ENCODE measurements around the gene PMEL.
A peak's percentile ranks its signal among the peaks of the same experiment; 100 is the strongest.

Gene PMEL

GRCh38 chr12:55996715-55997534 is 31.1 kb upstream of the PMEL start, which contains the start of gene SUOX:
Gene SUOX, plus strand, starts transcription at chr12:55997276. Its CDS starts 4,946 bp downstream, at chr12:56002222.
- DNase-seq (ENCODE audit: low spot score): peak; percentile 94
- H2BK15ac ChIP-seq (ENCODE audit: low read length): no peak within 1 kb of the TSS
- no peak within 1 kb of the TSS for H4K8ac ChIP-seq (ENCODE audit: low read depth, low read length)
- H3K18ac ChIP-seq (ENCODE audit: low read length): peak within 1 kb of the TSS; percentile 68
- H3K9ac ChIP-seq (ENCODE audit: low read depth, low read length, poor library complexity): peak within 1 kb of the TSS; percentile 94
- whole genome bisulfite sequencing, 2 donors (ENCODE audit: extremely low coverage in 2 of 2, insufficient read length in 2 of 2, insufficient replicate concordance in 1 of 2): no CpG with 5 or more reads among the region's 27 CpGs
- no peaks in the 10 kb centered on the region for H3K9me3 ChIP-seq (replicated peaks in 1 of 2; ENCODE audit: control insufficient read depth in 2 of 2, insufficient read depth in 1 of 2, low read depth in 1 of 2, low read length in 2 of 2)
- peak within 1 kb of the TSS; percentile 83 for H2BK5ac ChIP-seq (ENCODE audit: low read length)
- H2BK120ac ChIP-seq (ENCODE audit: low read depth, low read length): no peak within 1 kb of the TSS
- peak within 1 kb of the TSS; percentile 62 for H3K23ac ChIP-seq (ENCODE audit: low read depth, low read length, poor library complexity)
- no peak within 1 kb of the TSS for H3K4ac ChIP-seq (ENCODE audit: low read length)
- peaks cover 21 to 42% of the 10 kb centered on the region in 2 donors for H3K36me3 ChIP-seq (replicated peaks in 1 of 2; ENCODE audit: control insufficient read depth in 2 of 2, insufficient read depth in 2 of 2, low read length in 2 of 2)
- peaks cover 0 to 4% of the 10 kb centered on the region in 2 donors for H3K4me1 ChIP-seq (ENCODE audit: control insufficient read depth in 2 of 2, insufficient read depth in 1 of 2, low read depth in 1 of 2, low read length in 2 of 2)
- H2AFZ ChIP-seq (ENCODE audit: low read length): peak within 1 kb of the TSS; percentile 82
- H3K79me1 ChIP-seq (ENCODE audit: low read depth, low read length): no peaks in the 10 kb centered on the region
- H3K14ac ChIP-seq (ENCODE audit: low read length): peak within 1 kb of the TSS; percentile 91
- no peak within 1 kb of the TSS for H2BK12ac ChIP-seq (ENCODE audit: low read length)
- peak within 1 kb of the TSS; percentile 20 for H2AK5ac ChIP-seq (ENCODE audit: low read depth, low read length)
- H4K91ac ChIP-seq (ENCODE audit: low read depth, low read length, poor library complexity): no peak within 1 kb of the TSS
- peak within 1 kb of the TSS; percentile 64 for H3K27ac ChIP-seq (replicated peaks; ENCODE audit: low read length)
- peak within 1 kb of the TSS; percentile 78 to 89 for H3K4me3 ChIP-seq (ENCODE audit: low read length in 2 of 2)
- H3K27me3 ChIP-seq (ENCODE audit: control insufficient read depth in 3 of 3, insufficient read depth in 3 of 3, low read depth in 1 of 3, low read length in 3 of 3): no peaks in the 10 kb centered on the region
- H3K4me2 ChIP-seq (ENCODE audit: insufficient read depth, low read length, poor library complexity, severe bottlenecking): peak within 1 kb of the TSS; percentile 91

DNA sequence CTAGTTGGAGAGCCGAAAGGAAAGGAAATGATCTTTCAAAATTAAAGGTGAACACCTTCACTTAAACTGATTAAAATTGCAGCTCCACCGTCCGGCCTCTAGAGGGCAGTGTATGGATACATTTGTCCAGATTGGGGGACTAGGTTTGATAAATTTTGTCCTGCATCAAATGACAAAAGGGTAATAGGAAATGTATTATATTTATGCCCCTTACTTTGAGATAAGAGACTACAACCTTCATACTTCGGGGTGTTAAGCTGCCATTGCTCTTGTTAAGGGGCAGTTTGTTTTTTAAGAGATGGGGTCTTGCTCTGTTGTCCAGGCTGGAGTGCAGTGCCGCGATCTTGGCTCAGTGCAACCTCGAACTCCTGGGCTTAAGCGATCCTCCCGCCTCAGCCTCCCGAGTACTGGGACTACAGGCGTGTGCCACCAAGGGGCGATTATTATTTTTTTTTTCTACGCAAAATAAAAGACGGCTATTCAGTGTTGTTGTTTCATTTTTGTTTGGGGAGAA is 30.4 kb upstream of the PMEL start:
- no peaks in the 10 kb centered on the region for H3K79me1 ChIP-seq (ENCODE audit: low read depth, low read length)
- no peak overlapping the region for H2BK120ac ChIP-seq (ENCODE audit: low read depth, low read length)
- peak overlapping the region; percentile 64 for H3K27ac ChIP-seq (replicated peaks; ENCODE audit: low read length)
- H2AK5ac ChIP-seq (ENCODE audit: low read depth, low read length): no peak overlapping the region
- H3K23ac ChIP-seq (ENCODE audit: low read depth, low read length, poor library complexity): no peak overlapping the region
- H3K9me3 ChIP-seq (replicated peaks in 1 of 2; ENCODE audit: control insufficient read depth in 2 of 2, insufficient read depth in 1 of 2, low read depth in 1 of 2, low read length in 2 of 2): no peaks in the 10 kb centered on the region
- peaks cover 24 to 44% of the 10 kb centered on the region in 2 donors for H3K36me3 ChIP-seq (replicated peaks in 1 of 2; ENCODE audit: control insufficient read depth in 2 of 2, insufficient read depth in 2 of 2, low read length in 2 of 2)
- no CpG with 5 or more reads among the region's 14 CpGs for WGBS, 2 donors (ENCODE audit: extremely low coverage in 2 of 2, insufficient read length in 2 of 2, insufficient replicate concordance in 1 of 2)
- no peak overlapping the region for H3K14ac ChIP-seq (ENCODE audit: low read length)
- no peak overlapping the region for H4K8ac ChIP-seq (ENCODE audit: low read depth, low read length)
- H2BK5ac ChIP-seq (ENCODE audit: low read length): no peak overlapping the region
- no peaks in the 10 kb centered on the region for H3K27me3 ChIP-seq (ENCODE audit: control insufficient read depth in 3 of 3, insufficient read depth in 3 of 3, low read depth in 1 of 3, low read length in 3 of 3)
- peaks cover 0 to 4% of the 10 kb centered on the region in 2 donors for H3K4me1 ChIP-seq (ENCODE audit: control insufficient read depth in 2 of 2, insufficient read depth in 1 of 2, low read depth in 1 of 2, low read length in 2 of 2)
- no peak overlapping the region for H3K4me2 ChIP-seq (ENCODE audit: insufficient read depth, low read length, poor library complexity, severe bottlenecking)
- no peak overlapping the region for H3K9ac ChIP-seq (ENCODE audit: low read depth, low read length, poor library complexity)
- H2AFZ ChIP-seq (ENCODE audit: low read length): no peak overlapping the region
- H3K4ac ChIP-seq (ENCODE audit: low read length): no peak overlapping the region
- no peak overlapping the region for H4K91ac ChIP-seq (ENCODE audit: low read depth, low read length, poor library complexity)
- no peak overlapping the region for H3K18ac ChIP-seq (ENCODE audit: low read length)
- H3K4me3 ChIP-seq (ENCODE audit: low read length in 2 of 2): peak overlapping the region in 1 of 2 donors; percentile 78
- DNase-seq (ENCODE audit: low spot score): peak; percentile 54
- no peak overlapping the region for H2BK15ac ChIP-seq (ENCODE audit: low read length)
- no peak overlapping the region for H2BK12ac ChIP-seq (ENCODE audit: low read length)

DNA sequence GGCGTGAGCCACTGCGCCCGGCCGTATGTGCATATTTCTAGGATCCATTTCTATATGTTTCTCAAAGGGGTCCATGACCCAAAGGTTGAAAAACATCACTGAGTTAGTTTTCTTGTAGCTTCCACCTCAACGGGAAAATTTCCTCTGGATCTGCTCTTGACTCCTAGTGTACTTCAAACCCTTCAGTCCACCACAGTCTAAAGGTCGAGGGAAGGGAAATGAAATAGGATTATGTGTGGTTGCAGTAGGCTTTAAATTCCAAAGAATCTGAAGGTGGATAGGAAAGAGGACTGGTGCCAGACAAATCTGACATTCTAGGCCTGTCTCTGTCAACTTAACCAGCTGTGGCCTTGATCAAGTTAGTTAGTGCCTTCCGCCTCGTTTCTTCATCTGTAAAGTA is 29.5 kb upstream of the PMEL start:
- H3K27ac ChIP-seq (replicated peaks; ENCODE audit: low read length): no peak overlapping the region
- peaks cover 0 to 4% of the 10 kb centered on the region in 2 donors for H3K4me1 ChIP-seq (ENCODE audit: control insufficient read depth in 2 of 2, insufficient read depth in 1 of 2, low read depth in 1 of 2, low read length in 2 of 2)
- H2AK5ac ChIP-seq (ENCODE audit: low read depth, low read length): no peak overlapping the region
- H3K9me3 ChIP-seq (replicated peaks in 1 of 2; ENCODE audit: control insufficient read depth in 2 of 2, insufficient read depth in 1 of 2, low read depth in 1 of 2, low read length in 2 of 2): no peaks in the 10 kb centered on the region
- no peak overlapping the region for H3K9ac ChIP-seq (ENCODE audit: low read depth, low read length, poor library complexity)
- H3K23ac ChIP-seq (ENCODE audit: low read depth, low read length, poor library complexity): no peak overlapping the region
- H2BK5ac ChIP-seq (ENCODE audit: low read length): no peak overlapping the region
- no peak overlapping the region for H3K4me3 ChIP-seq (ENCODE audit: low read length in 2 of 2)
- no CpG with 5 or more reads among the region's 8 CpGs for WGBS, 2 donors (ENCODE audit: extremely low coverage in 2 of 2, insufficient read length in 2 of 2, insufficient replicate concordance in 1 of 2)
- DNase-seq (ENCODE audit: low spot score): no peak
- H3K27me3 ChIP-seq (ENCODE audit: control insufficient read depth in 3 of 3, insufficient read depth in 3 of 3, low read depth in 1 of 3, low read length in 3 of 3): no peaks in the 10 kb centered on the region
- no peak overlapping the region for H3K4me2 ChIP-seq (ENCODE audit: insufficient read depth, low read length, poor library complexity, severe bottlenecking)
- H2BK12ac ChIP-seq (ENCODE audit: low read length): no peak overlapping the region
- H4K8ac ChIP-seq (ENCODE audit: low read depth, low read length): no peak overlapping the region
- H4K91ac ChIP-seq (ENCODE audit: low read depth, low read length, poor library complexity): no peak overlapping the region
- no peak overlapping the region for H2BK15ac ChIP-seq (ENCODE audit: low read length)
- H3K36me3 ChIP-seq (replicated peaks in 1 of 2; ENCODE audit: control insufficient read depth in 2 of 2, insufficient read depth in 2 of 2, low read length in 2 of 2): peaks cover 32 to 53% of the 10 kb centered on the region in 2 donors
- no peak overlapping the region for H3K18ac ChIP-seq (ENCODE audit: low read length)
- H2BK120ac ChIP-seq (ENCODE audit: low read depth, low read length): no peak overlapping the region
- no peak overlapping the region for H3K14ac ChIP-seq (ENCODE audit: low read length)
- H3K4ac ChIP-seq (ENCODE audit: low read length): no peak overlapping the region
- no peak overlapping the region for H2AFZ ChIP-seq (ENCODE audit: low read length)
- no peaks in the 10 kb centered on the region for H3K79me1 ChIP-seq (ENCODE audit: low read depth, low read length)

- H3K4me3 ChIP-seq (ENCODE audit: low read length in 2 of 2): no peak overlapping the region
- H4K91ac ChIP-seq (ENCODE audit: low read depth, low read length, poor library complexity): no peak overlapping the region
- H3K18ac ChIP-seq (ENCODE audit: low read length): no peak overlapping the region
- H2BK120ac ChIP-seq (ENCODE audit: low read depth, low read length): no peak overlapping the region
- no peaks in the 10 kb centered on the region for H3K9me3 ChIP-seq (replicated peaks in 1 of 2; ENCODE audit: control insufficient read depth in 2 of 2, insufficient read depth in 1 of 2, low read depth in 1 of 2, low read length in 2 of 2)
- no peak overlapping the region for H2AFZ ChIP-seq (ENCODE audit: low read length)
- H4K8ac ChIP-seq (ENCODE audit: low read depth, low read length): no peak overlapping the region
- H3K79me1 ChIP-seq (ENCODE audit: low read depth, low read length): no peaks in the 10 kb centered on the region
- no peak overlapping the region for H3K23ac ChIP-seq (ENCODE audit: low read depth, low read length, poor library complexity)
- H3K4me2 ChIP-seq (ENCODE audit: insufficient read depth, low read length, poor library complexity, severe bottlenecking): no peak overlapping the region
- H3K27ac ChIP-seq (replicated peaks; ENCODE audit: low read length): no peak overlapping the region
- H2BK15ac ChIP-seq (ENCODE audit: low read length): no peak overlapping the region
- H3K27me3 ChIP-seq (ENCODE audit: control insufficient read depth in 3 of 3, insufficient read depth in 3 of 3, low read depth in 1 of 3, low read length in 3 of 3): no peaks in the 10 kb centered on the region
- H3K4me1 ChIP-seq (ENCODE audit: control insufficient read depth in 2 of 2, insufficient read depth in 1 of 2, low read depth in 1 of 2, low read length in 2 of 2): peaks cover 0 to 4% of the 10 kb centered on the region in 2 donors
- H3K36me3 ChIP-seq (replicated peaks in 1 of 2; ENCODE audit: control insufficient read depth in 2 of 2, insufficient read depth in 2 of 2, low read length in 2 of 2): peaks cover 37 to 70% of the 10 kb centered on the region in 2 donors
- no peak overlapping the region for H2BK12ac ChIP-seq (ENCODE audit: low read length)
- H3K14ac ChIP-seq (ENCODE audit: low read length): no peak overlapping the region
- DNase-seq (ENCODE audit: low spot score): no peak
- H2AK5ac ChIP-seq (ENCODE audit: low read depth, low read length): no peak overlapping the region
- no peak overlapping the region for H3K4ac ChIP-seq (ENCODE audit: low read length)
- WGBS, 2 donors (ENCODE audit: extremely low coverage in 2 of 2, insufficient read length in 2 of 2, insufficient replicate concordance in 1 of 2): no CpG with 5 or more reads among the region's 4 CpGs
- H3K9ac ChIP-seq (ENCODE audit: low read depth, low read length, poor library complexity): no peak overlapping the region
- H2BK5ac ChIP-seq (ENCODE audit: low read length): no peak overlapping the region
These were observed 27.5 kb upstream of the PMEL start for GRCh38 chr12:55993230-55993853.
